D721Med (cell line): ENCODE data around the gene ZNF598.
A peak's percentile ranks its signal among the peaks of the same experiment; 100 is the strongest.

Source experiments
- DNase-seq: peaks from one replicate; pipeline ENCODE4 v3.0.0; 2011; ENCODE audit warnings: low spot score; ENCODE audit not compliant: insufficient read length
- FAIRE-seq: peaks from 2 replicates; lab custom pipeline; 2011; peaks lifted over from hg19 to GRCh38; lab: Jason Lieb, UNC
- CTCF ChIP-seq: IDR thresholded peaks from 2 replicates; pipeline ENCODE4 v1.5.1; 2012; ENCODE audit warnings: mild to moderate bottlenecking, control low read depth; ENCODE audit not compliant: insufficient read depth; ENCODE audit errors: missing control alignments

Gene ZNF598

GRCh38 chr16:1984347-1985225 lies 25.0 kb downstream of the ZNF598 start:
- no peak for TF ChIP-seq CTCF
- no peak for FAIRE-seq
- no peak for DNase-seq

- TF ChIP-seq CTCF: peak; percentile 36
- FAIRE-seq (no peak), DNase-seq (peak; percentile 99)
These were observed 25.9 kb downstream of the ZNF598 start, which contains the start of gene GFER for GRCh38 chr16:1983544-1984346. TSS of gene GFER (plus strand) at chr16:1984193. CDS start at chr16:1984219, 26 bp downstream.

GRCh38 chr16:1982991-1983543 lies 26.6 kb downstream of the ZNF598 start:
- DNase-seq: no peak
- no peak for TF ChIP-seq CTCF
- no peak for FAIRE-seq

- no peak for FAIRE-seq
- TF ChIP-seq CTCF: no peak
- DNase-seq: no peak
These were observed 27.6 kb downstream of the ZNF598 start for GRCh38 chr16:1982013-1982433.

GRCh38 chr16:1981398-1981836 lies 28.2 kb downstream of the ZNF598 start, which contains the start of gene NOXO1:
TSS of gene NOXO1 (minus strand) at chr16:1981469. CDS start at chr16:1981179, 290 bp downstream.
- DNase-seq (no peak), FAIRE-seq (no peak)
- no peak for TF ChIP-seq CTCF

GRCh38 chr16:1980770-1981087 lies 28.9 kb downstream of the ZNF598 start:
- DNase-seq (no peak), FAIRE-seq (no peak)
- no peak for TF ChIP-seq CTCF
